ENCODE data around the gene LNX2.

GRCh38 chr13:27636589-27637288 is 16.4 kb upstream of the LNX2 start:
- TF ChIP-seq, protein P1, sequence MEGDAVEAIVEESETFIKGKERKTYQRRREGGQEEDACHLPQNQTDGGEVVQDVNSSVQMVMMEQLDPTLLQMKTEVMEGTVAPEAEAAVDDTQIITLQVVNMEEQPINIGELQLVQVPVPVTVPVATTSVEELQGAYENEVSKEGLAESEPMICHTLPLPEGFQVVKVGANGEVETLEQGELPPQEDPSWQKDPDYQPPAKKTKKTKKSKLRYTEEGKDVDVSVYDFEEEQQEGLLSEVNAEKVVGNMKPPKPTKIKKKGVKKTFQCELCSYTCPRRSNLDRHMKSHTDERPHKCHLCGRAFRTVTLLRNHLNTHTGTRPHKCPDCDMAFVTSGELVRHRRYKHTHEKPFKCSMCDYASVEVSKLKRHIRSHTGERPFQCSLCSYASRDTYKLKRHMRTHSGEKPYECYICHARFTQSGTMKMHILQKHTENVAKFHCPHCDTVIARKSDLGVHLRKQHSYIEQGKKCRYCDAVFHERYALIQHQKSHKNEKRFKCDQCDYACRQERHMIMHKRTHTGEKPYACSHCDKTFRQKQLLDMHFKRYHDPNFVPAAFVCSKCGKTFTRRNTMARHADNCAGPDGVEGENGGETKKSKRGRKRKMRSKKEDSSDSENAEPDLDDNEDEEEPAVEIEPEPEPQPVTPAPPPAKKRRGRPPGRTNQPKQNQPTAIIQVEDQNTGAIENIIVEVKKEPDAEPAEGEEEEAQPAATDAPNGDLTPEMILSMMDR (IDR thresholded peaks at IDR 0.05) = no peak
- no peak for TF ChIP-seq POLR2A (IDR thresholded peaks at IDR 0.05)
- no peak for TF ChIP-seq EP300 (IDR thresholded peaks at IDR 0.05)
